NCI-H2227 (cell line): Measurements from ENCODE around the gene ZNF792.
"Not testable (repeated sequence)": the region's sequence is repeated elsewhere in the genome, so short reads cannot be mapped to it uniquely, and the experiment has no call there.

Experiments
- DNase-seq: peaks from one replicate; lab custom pipeline; 2025; ENCODE audit not compliant: unreplicated experiment; lab: John Stamatoyannopoulos, UW

Gene ZNF792

DNA sequence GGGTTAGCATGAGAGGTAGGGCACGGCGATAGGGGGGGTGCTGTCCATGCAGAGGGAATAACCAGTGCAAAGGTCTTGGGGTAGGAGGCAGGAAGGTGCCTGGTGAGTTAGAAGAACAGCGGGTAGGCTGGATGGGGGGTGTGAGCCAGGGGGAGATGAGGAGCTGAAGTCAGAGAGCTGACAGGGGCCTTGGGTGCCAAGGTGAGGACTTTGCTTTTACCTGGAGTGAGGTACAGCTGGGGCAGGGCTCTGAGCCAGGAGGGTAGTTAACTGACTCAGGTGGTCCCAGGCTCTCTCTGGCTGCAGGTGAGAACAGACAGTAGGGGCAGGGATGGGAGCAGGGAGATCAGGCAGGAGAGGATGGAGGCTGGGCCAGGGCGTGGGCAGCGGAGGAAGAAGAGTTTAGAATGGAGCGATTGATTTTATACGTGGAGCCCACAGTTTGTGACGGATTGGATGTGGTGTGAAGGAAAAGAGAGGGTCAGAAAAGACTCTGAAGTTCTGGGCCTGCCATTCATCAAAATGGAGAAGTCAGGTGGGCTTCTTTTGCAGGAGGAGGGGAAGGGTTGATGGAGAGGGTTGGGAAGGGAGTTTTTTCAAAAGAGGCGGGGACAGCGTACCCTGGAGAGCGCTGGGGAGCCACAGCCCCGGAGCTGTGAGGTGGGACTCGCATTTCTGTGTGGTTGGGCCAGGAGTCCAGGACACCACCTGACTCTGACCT is 34.9 kb upstream of the ZNF792 start:
- DNase-seq: peak; percentile 94

GRCh38 chr19:34998224-34998623 is 34.2 kb upstream of the ZNF792 start:
- DNase-seq: not testable (repeated sequence)

GRCh38 chr19:34997071-34997617 is 33.1 kb upstream of the ZNF792 start:
- no peak for DNase-seq

DNA sequence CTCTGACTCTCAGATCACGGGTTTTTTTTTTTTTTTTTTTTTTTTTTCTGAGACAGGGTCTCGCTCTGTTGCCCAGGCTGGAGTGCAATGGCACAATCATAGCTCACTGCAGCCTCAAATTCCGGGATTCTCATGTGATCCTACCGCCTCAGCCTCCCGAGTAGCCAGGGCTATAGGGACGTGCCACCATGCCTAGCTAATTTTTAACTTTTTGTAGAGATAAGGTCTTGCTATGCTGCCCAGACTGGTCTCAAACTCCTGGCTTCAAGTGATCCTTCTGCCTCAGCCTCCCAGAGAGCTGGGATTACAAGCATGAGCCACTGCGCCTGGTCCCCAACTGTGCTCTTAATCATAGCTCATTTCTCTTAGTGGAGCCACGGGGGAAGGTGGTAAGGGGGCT is 31.5 kb upstream of the ZNF792 start:
- no peak for DNase-seq

DNA sequence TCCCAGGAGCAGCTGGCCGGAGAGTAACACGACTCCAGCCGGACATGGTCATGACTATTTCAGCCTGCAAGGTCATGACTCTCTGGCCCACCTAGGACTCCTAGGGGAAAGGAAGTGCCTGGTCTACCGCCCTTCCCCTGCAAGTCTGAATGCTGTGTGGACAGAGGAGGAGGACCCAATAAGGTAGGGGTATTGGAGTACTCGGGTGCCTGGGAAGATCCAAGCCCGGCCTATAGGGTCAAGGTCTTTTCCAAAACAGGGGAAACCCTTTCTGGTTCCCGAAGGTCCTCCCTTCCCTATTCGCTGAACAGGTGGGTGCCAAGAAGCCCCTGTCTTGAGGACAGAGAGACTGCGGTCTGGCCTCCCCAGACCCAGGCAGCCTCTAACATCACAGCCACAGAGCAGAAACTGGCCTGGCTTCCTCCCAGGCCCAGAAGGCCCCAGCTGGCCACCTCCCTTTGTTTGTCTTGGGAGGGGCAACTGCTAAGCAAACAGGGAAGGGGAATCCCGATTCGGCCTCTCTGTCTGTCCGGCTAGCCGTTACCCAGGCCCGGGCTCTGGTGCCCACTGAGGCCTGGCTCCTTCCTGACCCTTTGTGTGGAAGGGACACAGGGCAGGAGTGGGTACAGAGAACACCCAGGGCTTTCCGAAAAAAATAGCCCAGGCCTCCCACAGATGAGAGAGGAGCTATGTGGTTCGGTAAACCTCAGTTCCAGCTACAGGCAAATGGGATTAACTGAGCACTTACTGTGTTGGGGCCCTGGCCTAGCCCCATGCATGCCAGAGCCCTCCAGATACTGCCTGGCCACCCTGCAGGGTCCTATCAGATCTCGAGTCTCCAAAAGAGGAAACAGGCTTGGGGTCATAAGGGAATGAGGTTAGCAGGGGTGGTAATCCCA is 30.9 kb upstream of the ZNF792 start:
- DNase-seq: no peak

GRCh38 chr19:34994286-34994642 is 30.2 kb upstream of the ZNF792 start:
- no peak for DNase-seq

DNA sequence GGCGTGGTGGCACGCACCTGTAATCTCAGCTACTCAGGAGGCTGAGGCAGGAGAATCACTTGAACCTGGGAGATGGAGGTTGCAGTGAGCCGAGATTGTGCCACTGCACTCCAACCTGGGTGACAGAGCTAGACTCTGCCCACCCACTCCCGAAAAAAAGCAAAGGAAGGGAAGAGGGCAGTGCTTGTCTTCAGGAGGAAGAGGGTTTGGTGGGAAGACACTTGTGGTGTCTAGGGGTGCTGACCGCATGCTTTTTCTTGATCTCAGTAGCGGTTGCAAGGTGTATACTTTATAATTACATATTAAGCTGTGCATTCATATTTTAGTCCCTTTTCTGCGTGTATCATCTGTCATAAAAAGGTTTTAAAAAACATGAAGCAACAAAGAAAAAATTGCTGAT is 28.6 kb upstream of the ZNF792 start:
- not testable (repeated sequence) for DNase-seq

DNA sequence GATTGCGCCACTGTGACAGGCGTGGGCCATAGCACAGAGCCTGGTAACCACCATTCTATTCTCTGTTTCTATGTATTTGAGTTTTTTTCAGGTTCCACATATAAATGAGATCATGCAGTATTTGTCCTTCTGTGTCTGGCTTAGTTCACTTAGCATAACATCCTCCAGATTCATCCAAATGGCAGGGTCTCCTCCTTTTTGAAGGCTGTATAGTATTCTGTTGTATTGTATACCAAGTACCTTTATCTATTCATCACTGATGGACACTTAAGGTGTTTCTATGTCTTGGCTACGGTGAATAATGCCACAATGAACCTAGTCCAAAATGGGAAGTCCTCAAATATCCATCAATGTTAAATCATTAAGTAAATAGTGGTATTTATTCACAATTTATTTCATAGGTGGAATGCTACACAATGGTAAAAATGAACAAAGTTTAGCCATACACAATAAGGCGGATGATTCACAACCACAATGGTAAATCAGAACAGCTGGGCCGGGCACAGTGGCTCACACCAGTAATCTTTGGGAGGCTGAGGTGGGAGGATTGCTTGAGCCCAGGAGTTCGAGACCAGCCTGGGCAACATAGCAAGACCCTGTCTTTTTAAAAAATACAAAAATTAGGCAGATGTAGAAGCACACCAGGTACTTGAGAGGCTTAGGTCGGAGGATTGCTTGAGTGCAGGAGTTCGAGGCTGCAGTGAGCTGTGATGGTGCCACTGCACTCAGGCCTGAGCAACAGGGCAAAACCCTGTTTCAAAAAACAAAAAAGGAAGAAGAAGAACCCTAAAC is 27.7 kb upstream of the ZNF792 start:
- no peak for DNase-seq

DNA sequence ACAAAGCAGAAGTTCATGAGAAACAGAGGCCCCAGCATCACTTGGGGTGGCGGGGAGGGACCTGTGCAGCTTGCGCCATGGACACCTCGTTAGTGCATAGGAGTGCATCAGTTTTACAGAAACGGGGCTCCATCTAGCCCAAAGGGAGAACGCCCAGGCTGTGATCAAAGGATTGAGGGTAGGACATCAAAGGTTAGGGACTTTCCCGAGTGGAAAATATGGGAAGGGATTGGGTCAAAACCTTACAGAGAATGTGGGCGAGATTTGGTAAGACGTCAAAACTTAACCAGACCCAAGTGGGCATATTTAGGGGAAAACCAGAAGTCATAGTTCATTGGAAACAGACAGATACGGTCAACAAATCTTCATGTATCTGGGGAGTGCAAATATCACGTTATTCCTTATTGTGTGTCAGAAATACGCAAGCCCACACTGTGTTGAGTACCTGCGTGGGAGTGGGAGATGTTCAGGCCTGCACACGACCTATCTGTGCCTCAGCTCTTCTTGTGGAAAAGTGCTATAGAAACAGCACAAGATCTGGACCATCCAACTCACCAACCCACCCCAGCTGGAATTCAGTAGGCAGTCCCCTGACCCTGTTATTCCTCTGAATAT is 26.7 kb upstream of the ZNF792 start:
- no peak for DNase-seq

GRCh38 chr19:34989298-34989697 is 25.3 kb upstream of the ZNF792 start:
- no peak for DNase-seq

GRCh38 chr19:34988119-34988518 is 24.1 kb upstream of the ZNF792 start:
- DNase-seq: no peak

GRCh38 chr19:34985249-34986022 is 21.4 kb upstream of the ZNF792 start:
- no peak for DNase-seq

DNA sequence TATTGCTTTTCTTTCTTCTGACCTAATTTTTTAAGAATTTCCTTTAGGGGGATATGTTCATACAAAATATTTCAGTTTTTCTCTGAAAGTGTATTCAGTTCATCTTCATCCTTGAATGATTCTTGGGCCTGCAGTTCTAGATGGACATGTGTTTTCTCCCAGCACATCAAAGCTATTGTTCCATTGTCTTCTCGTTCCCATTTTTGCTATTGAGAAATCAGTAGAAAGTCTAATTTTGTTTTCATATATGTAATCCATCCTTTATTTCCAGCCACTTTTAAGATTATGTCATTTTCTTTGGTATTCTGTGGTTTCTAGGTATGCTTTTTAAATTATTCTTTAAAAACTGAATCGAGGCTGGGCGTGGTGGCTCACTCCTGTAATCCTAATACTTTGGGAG is 20.3 kb upstream of the ZNF792 start:
- DNase-seq: no peak

DNA sequence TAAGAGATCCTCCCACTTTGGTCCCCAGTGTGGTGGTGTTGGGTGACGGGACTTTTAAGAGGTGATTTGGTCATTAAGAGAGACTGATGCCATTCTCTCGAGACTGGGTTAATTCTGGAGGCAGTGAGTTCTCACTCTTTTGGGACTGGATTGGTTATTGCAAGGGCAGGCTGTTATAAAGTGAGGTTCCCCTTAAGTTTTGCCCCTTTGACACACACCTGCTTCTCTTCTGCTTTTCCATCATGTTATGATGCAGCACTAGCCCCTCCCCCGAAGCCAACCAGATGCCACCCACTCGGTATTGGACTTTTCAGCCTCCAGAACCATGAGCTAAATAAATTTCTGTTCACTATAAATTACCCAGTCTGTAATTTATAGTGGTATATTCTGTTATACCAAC is 19.8 kb upstream of the ZNF792 start:
- DNase-seq: no peak

- no peak for DNase-seq
Measured at GRCh38 chr19:34982275-34982674, 18.2 kb upstream of the ZNF792 start.

- DNase-seq: no peak
Measured at GRCh38 chr19:34979819-34980640, 16.0 kb upstream of the ZNF792 start.

DNA sequence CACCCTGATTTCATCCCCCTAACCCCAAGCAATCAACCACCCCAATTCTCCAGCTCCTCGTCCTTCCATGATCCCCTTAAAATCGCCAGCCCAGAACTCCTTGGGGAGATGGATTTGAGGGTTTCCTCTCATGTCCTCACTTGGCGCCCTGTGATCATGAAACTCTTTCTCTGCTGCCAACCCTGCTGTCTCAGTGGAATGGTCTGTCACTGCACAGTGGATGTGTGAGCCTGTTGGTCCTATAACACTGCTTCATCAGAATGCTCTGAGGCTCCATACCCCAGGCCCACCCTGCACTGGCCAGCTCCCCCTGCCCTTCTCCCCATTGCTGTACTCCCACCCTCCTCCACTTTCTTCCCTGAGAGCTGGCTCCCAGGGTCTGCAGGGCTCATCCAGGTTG is 12.6 kb upstream of the ZNF792 start:
- DNase-seq: no peak

DNA sequence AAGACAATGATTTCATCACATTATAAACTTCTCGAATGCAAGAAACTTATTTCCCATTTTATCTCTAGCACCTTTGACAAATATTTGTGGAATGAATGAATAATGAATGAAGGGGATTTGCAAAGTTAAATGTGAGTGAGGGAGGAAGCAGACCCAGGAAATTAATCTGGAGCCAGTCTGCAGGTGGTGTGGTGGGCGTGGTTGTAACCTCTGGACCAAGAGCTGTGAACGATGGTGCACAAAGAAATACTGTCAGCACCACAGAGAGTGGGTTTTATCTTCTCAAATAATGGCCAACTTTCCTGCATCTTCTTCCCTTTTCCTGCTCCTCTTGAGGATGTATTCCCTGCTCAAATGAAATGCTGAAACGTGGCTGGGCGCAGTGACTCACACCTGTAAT is 11.0 kb upstream of the ZNF792 start:
- no peak for DNase-seq

- no peak for DNase-seq
Measured at GRCh38 chr19:34974646-34975045, 10.6 kb upstream of the ZNF792 start.
